Right ventricle myocardium superior (tissue), 1 donor: ENCODE data around the gene OR10J5. TPM values are rescaled to one million over a fixed set of nuclear protein-coding genes. Genes with fewer than 3 reads are reported as not detected.

Experiments used
- ATAC-seq: fragments of 200-7000 bp; cut with Tn5 transposase; one replicate; pipeline ENCODE4 v1.9.1; 2020; ENCODE audit warnings: mild to moderate bottlenecking; ENCODE audit not compliant: poor library complexity
- DNase-seq: peaks from one replicate; pipeline ENCODE4 v3.0.0-alpha.2; 2020
- intact Hi-C: fragments of 100-400 bp; cut with DNase I; formaldehyde crosslinking; loops from one replicate; pipeline ENCODE4 v1.11.2; 2022
- total RNA-seq: library from RNA; stranded (reverse); fragmentation: NEBNext Ultra II Directional; extraction: Animal tissue kit (Norgen Biotek cat#: 25700); gene quantifications from one replicate; pipeline ENCODE4 v1.2.1, GENCODE V29; 2021
- donor health status: DM: no; HTN: yes; CAD: no; lungs with severe emphysema.

The OR10J5 gene
- total RNA-seq, 1 donor from 2014 or later, result not detected

- intact Hi-C loops, result no loop called here
- ATAC-seq (no peak), DNase-seq (no peak)
Measured at GRCh38 chr1:159493354-159493753, 42.5 kb downstream of the OR10J5 start.

- no peak for ATAC-seq
- intact Hi-C loops, result no loop called here
- no peak for DNase-seq
Measured at GRCh38 chr1:159492575-159493323, 43.1 kb downstream of the OR10J5 start.

Other genes with a start within 250 kb of the OR10J5 start
- 0.94 TPM for gene FCER1A, start 233.7 kb downstream of the OR10J5 start, total RNA-seq
- gene OR10J4, start 103.8 kb downstream of the OR10J5 start, total RNA-seq, result not detected
- gene OR10J1, start 96.3 kb downstream of the OR10J5 start, total RNA-seq, result not detected
- gene APCS, start 51.8 kb upstream of the OR10J5 start, total RNA-seq, result 0.32 TPM
- not detected for gene CRP, start 178.6 kb upstream of the OR10J5 start, total RNA-seq
- 15.5 TPM for gene DUSP23, start 245.0 kb upstream of the OR10J5 start, total RNA-seq